ENCODE results near the gene SH3RF1. TPM values are rescaled to one million over a fixed set of nuclear protein-coding genes. Genes with fewer than 3 reads are reported as not detected.

The SH3RF1 gene
- total and polyA plus RNA-seq, 10 of the 15 experiments (the other 5 are each of a cell fraction or from before 2014, with no cell fraction given): 4.5 to 22.5 (median 10.4) TPM

DNA sequence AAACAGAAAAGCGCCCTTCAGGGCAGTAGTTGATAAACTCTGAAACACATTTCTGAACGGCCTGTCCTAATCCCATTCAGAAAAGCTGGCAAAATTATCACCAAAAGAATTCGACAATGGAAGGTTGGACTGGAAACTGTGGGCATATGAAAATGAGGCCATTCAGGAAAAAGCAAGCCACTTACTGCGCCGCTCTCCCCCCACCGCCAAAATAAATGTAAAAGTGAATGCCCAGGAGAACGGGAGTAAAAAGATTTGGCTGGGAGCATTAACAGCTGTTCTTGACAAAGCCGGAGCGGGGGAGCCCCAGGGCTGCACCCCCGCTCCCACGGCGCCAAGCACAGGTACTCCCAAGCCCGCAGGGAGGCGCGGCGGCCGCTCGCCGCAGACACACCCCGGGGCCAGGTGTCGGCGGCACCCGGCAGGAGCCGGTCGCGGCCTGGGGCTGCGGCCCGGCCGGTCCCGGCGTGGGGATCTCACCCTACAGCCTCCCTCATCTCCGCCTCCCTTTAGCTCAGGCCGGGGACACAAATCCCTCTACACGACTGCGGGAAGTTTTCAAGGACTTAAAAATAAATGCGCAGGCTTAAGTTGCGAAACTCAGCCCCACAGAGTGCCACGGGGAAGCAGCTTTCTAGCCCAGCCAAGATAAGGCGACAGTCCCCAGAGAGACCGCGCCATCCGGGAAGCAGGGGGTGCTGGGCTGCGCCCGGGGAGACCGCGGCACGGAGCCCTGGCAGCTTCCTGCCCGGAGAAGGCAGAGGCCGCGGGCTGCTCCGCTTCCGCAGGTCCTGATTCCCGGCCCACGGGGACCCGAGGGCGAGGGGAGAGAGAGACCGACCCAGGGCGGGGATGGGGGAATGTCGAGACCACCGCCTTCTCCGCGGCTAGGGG, 593 bp downstream of the SH3RF1 start (continued):
- 0 out of 2 replicates have a peak, but pooled peaks have one; percentile 8 for TF ChIP-seq HCFC1 (IDR thresholded peaks at IDR 0.05; ENCODE audit: low read length)
- TF ChIP-seq FOXM1 (IDR thresholded peaks at IDR 0.05; ENCODE audit: low read depth, low read length): peak; percentile 65
- 0 out of 2 replicates have a peak, but pooled peaks have one; percentile 40 for TF ChIP-seq MXI1 (IDR thresholded peaks at IDR 0.05; ENCODE audit: low read depth, low read length)
- peak; percentile 11; the same call in 1 of the 2 replicates for TF ChIP-seq YY1 (IDR thresholded peaks at IDR 0.05; ENCODE audit: low read depth, low read length)
- TF ChIP-seq E2F4 (IDR thresholded peaks at IDR 0.05; ENCODE audit: low read depth, low read length): no peak
- TF ChIP-seq CBFB (IDR thresholded peaks at IDR 0.05; ENCODE audit: low read depth): no peak
- TF ChIP-seq ZNF24 (IDR thresholded peaks at IDR 0.05): 0 out of 2 replicates have a peak, but pooled peaks have one; percentile 60
- peak; percentile 48; the same call in 1 of the 2 replicates for TF ChIP-seq EED (IDR thresholded peaks at IDR 0.05; ENCODE audit: low read depth)
- peak; percentile 41 for TF ChIP-seq MEF2B (IDR thresholded peaks at IDR 0.05; ENCODE audit: partially characterized antibody, poor library complexity, severe bottlenecking)
- peak; percentile 31 for TF ChIP-seq RAD21 (IDR thresholded peaks at IDR 0.05; ENCODE audit: insufficient read depth, low read depth, low read length)
- 0 out of 2 replicates have a peak, but pooled peaks have one; percentile 35 for TF ChIP-seq MLLT1 (IDR thresholded peaks at IDR 0.05)
- TF ChIP-seq IKZF2 (IDR thresholded peaks at IDR 0.05): peak in 1 of 2 experiments; percentile 30; a peak in 1 of 4 replicates
- peak; percentile 13; the same call in 1 of the 2 replicates for TF ChIP-seq CREM (IDR thresholded peaks at IDR 0.05; ENCODE audit: low read depth)
- no peak for TF ChIP-seq TCF7 (IDR thresholded peaks at IDR 0.05; ENCODE audit: borderline replicate concordance)
- TF ChIP-seq TCF12 (IDR thresholded peaks at IDR 0.05; ENCODE audit: low read depth, low read length): peak; percentile 46; the same call in 1 of the 2 replicates
- no peak; the same call in 1 of the 2 replicates for TF ChIP-seq GATAD2B (conservative IDR thresholded peaks at IDR 0.05; ENCODE audit: low read depth)
- peak; percentile 66 for TF ChIP-seq SMARCA5 (IDR thresholded peaks at IDR 0.05)
- TF ChIP-seq, protein P1, sequence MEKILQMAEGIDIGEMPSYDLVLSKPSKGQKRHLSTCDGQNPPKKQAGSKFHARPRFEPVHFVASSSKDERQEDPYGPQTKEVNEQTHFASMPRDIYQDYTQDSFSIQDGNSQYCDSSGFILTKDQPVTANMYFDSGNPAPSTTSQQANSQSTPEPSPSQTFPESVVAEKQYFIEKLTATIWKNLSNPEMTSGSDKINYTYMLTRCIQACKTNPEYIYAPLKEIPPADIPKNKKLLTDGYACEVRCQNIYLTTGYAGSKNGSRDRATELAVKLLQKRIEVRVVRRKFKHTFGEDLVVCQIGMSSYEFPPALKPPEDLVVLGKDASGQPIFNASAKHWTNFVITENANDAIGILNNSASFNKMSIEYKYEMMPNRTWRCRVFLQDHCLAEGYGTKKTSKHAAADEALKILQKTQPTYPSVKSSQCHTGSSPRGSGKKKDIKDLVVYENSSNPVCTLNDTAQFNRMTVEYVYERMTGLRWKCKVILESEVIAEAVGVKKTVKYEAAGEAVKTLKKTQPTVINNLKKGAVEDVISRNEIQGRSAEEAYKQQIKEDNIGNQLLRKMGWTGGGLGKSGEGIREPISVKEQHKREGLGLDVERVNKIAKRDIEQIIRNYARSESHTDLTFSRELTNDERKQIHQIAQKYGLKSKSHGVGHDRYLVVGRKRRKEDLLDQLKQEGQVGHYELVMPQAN (conservative IDR thresholded peaks at IDR 0.05): no peak; the same call in 1 of the 2 replicates
- TF ChIP-seq TCF3 (IDR thresholded peaks at IDR 0.05; ENCODE audit: borderline replicate concordance, insufficient read depth, low read depth, low read length): 0 out of 2 replicates have a peak, but pooled peaks have one; percentile 63
- TF ChIP-seq EGR1 (IDR thresholded peaks at IDR 0.05; ENCODE audit: borderline replicate concordance in 1 of 2, low read depth in 2 of 2, low read length in 2 of 2): 0 out of 3 replicates have a peak, but pooled peaks of 1 of the 2 experiments have one; percentile 40
- TF ChIP-seq, protein P2, sequence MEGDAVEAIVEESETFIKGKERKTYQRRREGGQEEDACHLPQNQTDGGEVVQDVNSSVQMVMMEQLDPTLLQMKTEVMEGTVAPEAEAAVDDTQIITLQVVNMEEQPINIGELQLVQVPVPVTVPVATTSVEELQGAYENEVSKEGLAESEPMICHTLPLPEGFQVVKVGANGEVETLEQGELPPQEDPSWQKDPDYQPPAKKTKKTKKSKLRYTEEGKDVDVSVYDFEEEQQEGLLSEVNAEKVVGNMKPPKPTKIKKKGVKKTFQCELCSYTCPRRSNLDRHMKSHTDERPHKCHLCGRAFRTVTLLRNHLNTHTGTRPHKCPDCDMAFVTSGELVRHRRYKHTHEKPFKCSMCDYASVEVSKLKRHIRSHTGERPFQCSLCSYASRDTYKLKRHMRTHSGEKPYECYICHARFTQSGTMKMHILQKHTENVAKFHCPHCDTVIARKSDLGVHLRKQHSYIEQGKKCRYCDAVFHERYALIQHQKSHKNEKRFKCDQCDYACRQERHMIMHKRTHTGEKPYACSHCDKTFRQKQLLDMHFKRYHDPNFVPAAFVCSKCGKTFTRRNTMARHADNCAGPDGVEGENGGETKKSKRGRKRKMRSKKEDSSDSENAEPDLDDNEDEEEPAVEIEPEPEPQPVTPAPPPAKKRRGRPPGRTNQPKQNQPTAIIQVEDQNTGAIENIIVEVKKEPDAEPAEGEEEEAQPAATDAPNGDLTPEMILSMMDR (IDR thresholded peaks at IDR 0.05 in 2 of 3, conservative IDR thresholded peaks at IDR 0.05 in 1 of 3; ENCODE audit: control insufficient read depth in 2 of 3, extremely low read depth in 1 of 3, insufficient read depth in 1 of 3, low read depth in 3 of 3, low read length in 3 of 3): peak; percentile 11 to 20 (median 13); a peak in 2 of 6 replicates
- peak; percentile 22; the same call in 1 of the 2 replicates for TF ChIP-seq LARP7 (IDR thresholded peaks at IDR 0.05)

Data from GM12878 (cell line).